GM20000 (cell line): ENCODE data around the gene CTNNA2.

Experiments used
- DNase-seq: peaks from one replicate; pipeline ENCODE4 v3.0.0; 2012; ENCODE audit warnings: low spot score
- CTCF ChIP-seq: IDR thresholded peaks from 2 replicates; pipeline ENCODE4 v1.5.1; 2012; ENCODE audit warnings: mild to moderate bottlenecking, control low read depth; ENCODE audit errors: extremely low read depth, missing control alignments

The CTNNA2 gene

GRCh38 chr2:80164375-80164774 lies 651.5 kb downstream of the CTNNA2 start:
- no peak for TF ChIP-seq CTCF
- no peak for DNase-seq

GRCh38 chr2:80166483-80167171 lies 653.8 kb downstream of the CTNNA2 start:
- no peak for DNase-seq
- TF ChIP-seq CTCF, result no peak

GRCh38 chr2:80167284-80167808 lies 654.5 kb downstream of the CTNNA2 start:
- no peak for TF ChIP-seq CTCF
- DNase-seq, result no peak

- no peak for TF ChIP-seq CTCF
- DNase-seq, result no peak
Observed at GRCh38 chr2:80168037-80168436, 655.2 kb downstream of the CTNNA2 start.

GRCh38 chr2:80168801-80169200 lies 656.0 kb downstream of the CTNNA2 start:
- no peak for DNase-seq
- no peak for TF ChIP-seq CTCF

- no peak for DNase-seq
- TF ChIP-seq CTCF, result no peak
Observed at GRCh38 chr2:80169811-80170594, 657.2 kb downstream of the CTNNA2 start.

- no peak for DNase-seq
- TF ChIP-seq CTCF, result no peak
Observed at GRCh38 chr2:80185091-80185490, 672.2 kb downstream of the CTNNA2 start.
